HG02642 (cell line): ENCODE measurements around the gene ZNF581.

Source experiments
- ATAC-seq: cut with Tn5 transposase; IDR thresholded peaks from one replicate; pipeline ENCODE4 v1.9.1; 2021; ENCODE audit warnings: mild to moderate bottlenecking; ENCODE audit not compliant: unreplicated experiment, poor library complexity

Gene ZNF581

DNA sequence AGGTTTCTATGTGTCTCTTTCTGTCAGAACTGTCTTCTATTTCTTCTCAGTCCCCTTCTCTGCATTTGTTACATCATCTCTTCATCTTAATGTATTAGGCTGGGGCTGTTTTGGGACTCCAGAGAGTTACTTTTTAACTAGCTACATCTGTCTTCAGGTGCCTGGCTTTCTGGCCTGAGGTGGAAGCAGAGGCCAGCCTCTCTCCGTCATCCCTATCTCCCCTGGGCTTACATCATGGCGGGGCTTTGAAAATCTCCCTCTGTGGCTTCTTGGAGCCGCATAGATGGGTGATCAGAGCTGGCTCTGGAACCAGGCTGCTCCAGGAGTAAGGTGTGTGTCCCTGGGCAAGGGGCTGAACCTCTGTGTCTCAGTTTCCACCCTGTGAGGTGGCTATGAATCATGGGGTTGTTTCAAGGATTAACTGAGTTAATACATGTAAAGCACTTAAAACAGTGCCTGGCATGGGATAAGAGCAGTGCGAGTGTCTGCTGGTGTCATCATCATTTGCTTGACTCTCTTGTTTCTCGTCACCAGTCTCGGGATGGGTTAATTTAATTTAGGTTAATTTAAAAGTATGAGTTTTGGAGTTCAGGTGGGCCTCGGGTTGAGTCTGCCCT, 33.5 kb downstream of the ZNF581 start:
- ATAC-seq, result no peak

- no peak for ATAC-seq
Measured at GRCh38 chr19:55677572-55678028, 34.2 kb downstream of the ZNF581 start.

- ATAC-seq, result peak; percentile 59
Measured at GRCh38 chr19:55678121-55678671, 34.7 kb downstream of the ZNF581 start.

- ATAC-seq, result no peak
Measured at GRCh38 chr19:55679343-55680257, 36.2 kb downstream of the ZNF581 start.

- ATAC-seq, result no peak
Measured at GRCh38 chr19:55680339-55681130, 37.1 kb downstream of the ZNF581 start.

DNA sequence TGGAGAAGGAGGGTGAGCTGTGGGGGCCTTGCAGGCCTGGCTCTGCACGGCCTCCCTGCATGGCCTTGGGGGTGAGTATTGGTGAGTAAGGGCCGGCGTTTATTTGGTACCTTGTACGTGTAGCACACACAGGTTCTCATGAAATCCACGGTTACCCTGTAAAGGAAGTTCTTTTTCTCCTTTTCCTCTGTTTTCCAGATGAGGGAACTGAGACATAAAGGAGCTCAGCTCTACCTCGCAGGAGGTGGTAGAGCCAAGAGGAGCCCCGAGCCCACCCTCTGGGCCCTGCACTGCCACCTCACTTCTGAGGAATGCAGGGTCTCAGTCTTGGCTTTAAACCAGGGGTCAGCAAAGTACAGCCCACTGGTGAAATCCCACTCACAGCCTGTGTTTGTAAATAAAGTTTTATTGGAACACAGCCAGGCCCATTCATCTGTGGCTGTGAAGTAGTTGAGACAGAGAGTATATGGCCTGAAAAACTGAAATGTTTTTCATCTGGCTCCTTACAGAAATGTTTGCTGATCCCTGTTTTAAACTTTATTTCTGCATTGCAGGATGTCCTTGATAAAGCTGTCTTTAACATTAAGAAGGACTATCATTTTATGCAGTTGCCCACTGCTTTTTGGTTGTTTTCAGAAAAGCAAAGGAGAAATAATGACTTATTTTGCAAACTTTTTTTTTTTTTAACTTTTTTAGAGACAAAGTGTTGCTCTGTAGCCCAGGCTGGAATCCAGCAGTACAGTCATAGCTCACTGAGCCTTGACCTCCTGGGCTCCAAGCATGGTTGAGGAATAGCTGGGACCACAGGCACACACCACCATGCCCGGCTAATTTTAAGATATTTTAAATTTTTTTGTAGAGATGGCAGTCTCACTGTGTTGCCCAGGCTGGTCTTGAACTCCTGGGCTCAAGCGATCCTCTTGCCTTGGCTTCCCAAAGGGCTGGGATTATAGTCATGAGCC, 38.0 kb downstream of the ZNF581 start:
- ATAC-seq, result no peak

- ATAC-seq, result no peak
Measured at GRCh38 chr19:55683449-55684261, 40.2 kb downstream of the ZNF581 start.

- ATAC-seq, result no peak
Measured at GRCh38 chr19:55684946-55685681, 41.7 kb downstream of the ZNF581 start.

GRCh38 chr19:55685776-55686175, 42.3 kb downstream of the ZNF581 start:
- no peak for ATAC-seq

- no peak for ATAC-seq
Measured at GRCh38 chr19:55686311-55687050, 43.0 kb downstream of the ZNF581 start.

DNA sequence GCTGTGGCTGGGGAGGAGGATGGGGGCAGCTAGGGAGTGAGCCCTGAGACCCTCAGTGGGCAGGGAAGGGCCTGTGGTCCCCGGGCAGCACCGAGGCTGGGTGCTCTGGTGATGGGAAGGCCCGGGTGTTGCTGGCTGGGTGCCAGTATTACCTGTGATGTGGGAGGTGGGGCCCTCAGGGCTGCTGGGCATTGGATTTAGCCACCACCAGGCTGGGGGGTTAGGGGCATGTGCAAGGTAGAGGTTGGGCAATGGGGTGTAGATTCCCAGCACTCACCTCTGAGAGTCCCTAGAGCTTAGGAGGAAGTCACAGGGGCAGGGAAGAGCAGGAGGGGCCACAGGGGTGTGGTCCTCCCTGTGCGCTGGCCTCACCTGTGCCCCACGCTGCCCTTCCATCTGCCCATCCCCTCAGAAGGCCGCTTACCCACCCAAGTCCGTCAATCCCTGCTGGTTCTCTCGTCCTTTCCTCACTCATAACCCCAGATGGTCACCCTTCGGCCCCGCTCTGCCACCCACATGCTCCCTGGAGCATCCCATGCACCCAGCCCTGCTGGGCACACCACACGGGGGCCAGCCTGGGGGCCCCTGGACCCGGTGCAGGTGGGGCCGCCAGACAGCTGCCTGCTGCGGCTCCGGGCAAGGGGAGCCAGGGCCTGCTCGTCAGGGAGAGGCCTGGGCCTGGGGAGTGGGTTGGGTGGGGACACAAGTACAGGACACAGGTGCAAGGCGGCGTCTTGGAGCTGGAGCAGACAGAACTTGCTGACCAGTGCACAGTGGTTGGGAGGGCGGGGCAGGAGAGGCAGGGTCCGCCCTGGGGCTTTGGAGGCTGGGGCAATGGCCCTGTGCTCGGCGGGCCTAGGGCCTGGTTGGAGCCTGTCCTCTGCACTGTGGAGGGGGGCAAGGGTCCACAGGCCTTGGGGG, 44.1 kb downstream of the ZNF581 start:
- no peak for ATAC-seq

GRCh38 chr19:55688422-55689218, 45.2 kb downstream of the ZNF581 start:
- ATAC-seq, result no peak

GRCh38 chr19:55689411-55690108, 46.1 kb downstream of the ZNF581 start:
- ATAC-seq, result no peak

- ATAC-seq, result no peak
Measured at GRCh38 chr19:55690109-55690768, 46.8 kb downstream of the ZNF581 start.
